Measurements from ENCODE around the gene JAZF1. TPM values are rescaled to one million over a fixed set of nuclear protein-coding genes. Genes with fewer than 3 reads are reported as not detected.

JAZF1 gene
- total RNA-seq, 1 experiment from 2014 or later, result 0.90 TPM

DNA sequence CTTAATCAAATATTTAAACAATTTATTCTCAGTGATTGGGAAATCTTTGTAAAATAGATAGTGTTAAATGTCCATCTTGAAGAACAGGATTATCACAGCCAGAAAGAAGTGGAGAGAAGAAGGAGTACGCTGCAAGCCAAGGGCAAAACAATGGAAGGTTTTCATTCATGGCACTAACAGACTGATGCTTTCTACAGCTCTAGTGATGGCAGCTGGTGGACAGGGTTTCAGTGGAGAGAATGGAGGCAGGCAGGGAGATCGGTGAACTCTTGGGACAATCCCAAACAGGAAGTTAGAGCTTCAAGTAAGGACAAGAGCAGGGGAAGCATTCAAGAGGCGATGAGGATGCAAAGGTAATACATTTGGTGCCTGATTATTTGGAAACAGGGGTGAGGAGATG is 207.0 kb downstream of the JAZF1 start:
- H4K20me1 ChIP-seq (ENCODE audit: insufficient read depth), result no peaks in the 10 kb centered on the region
- intact Hi-C loops (cut with micrococcal nuclease; ENCODE audit: unreplicated experiment), result no loop called here
- BruUV-seq (replicated peaks), result no TSS peak
- DNase-seq, result no peak
- H3K27me3 ChIP-seq (ENCODE audit: insufficient read depth, low read depth), result no peaks in the 10 kb centered on the region
- no peaks in the 10 kb centered on the region for H3K79me2 ChIP-seq (ENCODE audit: low read depth)
- ChIA-PET CTCF (no interaction called here), POLR2A (ENCODE audit: unreplicated experiment) (no interaction called here)
- H3K9me3 ChIP-seq (ENCODE audit: insufficient read depth, low read depth), result no peaks in the 10 kb centered on the region
- H3K4me3 ChIP-seq, result no peak overlapping the region
- H3K9me2 ChIP-seq (ENCODE audit: insufficient read depth), result no peaks in the 10 kb centered on the region
- H3K4me2 ChIP-seq, result no peak overlapping the region
- H3K27ac ChIP-seq, result no peak overlapping the region
- H3K36me3 ChIP-seq (ENCODE audit: low read depth), result no peaks in the 10 kb centered on the region
- no peak overlapping the region for H2AFZ ChIP-seq
- TF ChIP-seq, protein P1, sequence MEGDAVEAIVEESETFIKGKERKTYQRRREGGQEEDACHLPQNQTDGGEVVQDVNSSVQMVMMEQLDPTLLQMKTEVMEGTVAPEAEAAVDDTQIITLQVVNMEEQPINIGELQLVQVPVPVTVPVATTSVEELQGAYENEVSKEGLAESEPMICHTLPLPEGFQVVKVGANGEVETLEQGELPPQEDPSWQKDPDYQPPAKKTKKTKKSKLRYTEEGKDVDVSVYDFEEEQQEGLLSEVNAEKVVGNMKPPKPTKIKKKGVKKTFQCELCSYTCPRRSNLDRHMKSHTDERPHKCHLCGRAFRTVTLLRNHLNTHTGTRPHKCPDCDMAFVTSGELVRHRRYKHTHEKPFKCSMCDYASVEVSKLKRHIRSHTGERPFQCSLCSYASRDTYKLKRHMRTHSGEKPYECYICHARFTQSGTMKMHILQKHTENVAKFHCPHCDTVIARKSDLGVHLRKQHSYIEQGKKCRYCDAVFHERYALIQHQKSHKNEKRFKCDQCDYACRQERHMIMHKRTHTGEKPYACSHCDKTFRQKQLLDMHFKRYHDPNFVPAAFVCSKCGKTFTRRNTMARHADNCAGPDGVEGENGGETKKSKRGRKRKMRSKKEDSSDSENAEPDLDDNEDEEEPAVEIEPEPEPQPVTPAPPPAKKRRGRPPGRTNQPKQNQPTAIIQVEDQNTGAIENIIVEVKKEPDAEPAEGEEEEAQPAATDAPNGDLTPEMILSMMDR (conservative IDR thresholded peaks at IDR 0.05), result no peak
- TF ChIP-seq EZH2 (IDR thresholded peaks at IDR 0.05; ENCODE audit: low read depth), result no peak
- no peaks in the 10 kb centered on the region for H3K4me1 ChIP-seq (replicated peaks; ENCODE audit: insufficient read depth)
- H3F3A ChIP-seq (ENCODE audit: insufficient read depth, low read depth), result no peaks in the 10 kb centered on the region

DNA sequence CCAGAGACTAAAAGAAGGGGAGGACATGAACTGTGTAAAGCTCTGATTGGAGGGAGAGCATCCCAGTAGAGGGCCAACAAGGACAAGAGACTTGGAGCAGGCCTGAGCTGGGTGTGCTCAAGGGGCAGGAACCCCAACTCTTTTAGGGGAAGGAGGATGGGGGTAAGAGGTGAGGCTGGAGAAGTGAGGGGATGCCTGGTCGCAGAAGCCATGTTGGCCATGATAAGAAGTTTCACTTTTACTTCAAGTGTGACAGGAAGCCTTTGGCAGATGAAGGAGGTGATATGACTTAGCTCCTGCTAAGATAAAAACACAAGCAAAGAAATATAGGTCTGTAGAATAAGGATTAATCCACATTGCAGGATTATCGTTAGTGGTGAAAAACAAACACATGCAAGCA is 208.3 kb downstream of the JAZF1 start:
- H3F3A ChIP-seq (ENCODE audit: insufficient read depth, low read depth), result no peaks in the 10 kb centered on the region
- H3K4me1 ChIP-seq (replicated peaks; ENCODE audit: insufficient read depth), result no peaks in the 10 kb centered on the region
- no peaks in the 10 kb centered on the region for H3K36me3 ChIP-seq (ENCODE audit: low read depth)
- POLR2A ChIA-PET (ENCODE audit: unreplicated experiment), result no interaction called here
- TF ChIP-seq, protein P1 (conservative IDR thresholded peaks at IDR 0.05), result no peak
- TF ChIP-seq EZH2 (IDR thresholded peaks at IDR 0.05; ENCODE audit: low read depth), result no peak
- DNase-seq, result no peak
- no TSS peak for BruUV-seq (replicated peaks)
- no peaks in the 10 kb centered on the region for H4K20me1 ChIP-seq (ENCODE audit: insufficient read depth)
- H3K4me2 ChIP-seq, result no peak overlapping the region
- H3K27me3 ChIP-seq (ENCODE audit: insufficient read depth, low read depth), result no peaks in the 10 kb centered on the region
- H3K9me3 ChIP-seq (ENCODE audit: insufficient read depth, low read depth), result no peaks in the 10 kb centered on the region
- H3K79me2 ChIP-seq (ENCODE audit: low read depth), result no peaks in the 10 kb centered on the region
- CTCF ChIA-PET, result interaction anchor here (0.7 kb wide), 1 partner anchor 781 kb away, joined by 3 read pairs; no protein-coding TSS in a partner anchor
- no peak overlapping the region for H2AFZ ChIP-seq
- no peaks in the 10 kb centered on the region for H3K9me2 ChIP-seq (ENCODE audit: insufficient read depth)
- H3K4me3 ChIP-seq, result no peak overlapping the region
- no peak overlapping the region for H3K27ac ChIP-seq
- intact Hi-C loops (cut with micrococcal nuclease; ENCODE audit: unreplicated experiment), result no loop called here

DNA sequence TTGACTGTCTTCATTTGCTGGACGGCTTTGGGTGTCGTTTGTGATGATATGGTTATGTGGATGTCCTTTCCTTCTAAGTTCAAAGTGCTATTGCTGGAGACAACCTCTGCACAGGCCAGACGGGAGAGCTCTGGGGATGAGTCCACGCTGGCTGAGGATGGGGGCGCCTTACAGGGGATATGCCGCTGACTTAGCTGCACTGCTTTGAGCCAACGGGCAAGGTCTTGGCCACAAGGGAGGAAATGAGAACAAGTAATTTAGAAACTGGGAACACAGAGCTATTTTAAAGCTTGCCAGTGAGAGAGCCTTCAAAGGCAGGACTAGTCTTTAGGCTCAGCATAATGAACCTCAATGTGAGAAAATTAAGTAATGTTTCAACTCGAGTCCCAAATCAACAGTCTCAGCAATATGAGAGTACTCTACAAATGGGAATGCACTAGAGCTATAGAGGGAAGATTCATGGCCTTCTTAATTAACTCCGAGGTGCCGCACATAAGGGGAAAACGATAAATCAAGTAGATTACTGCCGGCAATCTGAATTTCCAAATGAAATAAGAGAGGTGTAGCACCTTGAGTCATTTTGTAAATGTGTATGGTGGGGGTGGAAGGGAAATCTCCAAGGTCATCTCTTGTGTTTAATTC is 209.3 kb downstream of the JAZF1 start:
- Histone ChIP-seq H3K4me2 (no peak overlapping the region), H3K79me2 (ENCODE audit: low read depth) (no peaks in the 10 kb centered on the region), H3K27ac (no peak overlapping the region), H4K20me1 (ENCODE audit: insufficient read depth) (no peaks in the 10 kb centered on the region), H3K4me1 (replicated peaks; ENCODE audit: insufficient read depth) (no peaks in the 10 kb centered on the region), H3K36me3 (ENCODE audit: low read depth) (no peaks in the 10 kb centered on the region), H3K9me2 (ENCODE audit: insufficient read depth) (no peaks in the 10 kb centered on the region), H3K27me3 (ENCODE audit: insufficient read depth, low read depth) (no peaks in the 10 kb centered on the region), H3K9me3 (ENCODE audit: insufficient read depth, low read depth) (no peaks in the 10 kb centered on the region), H3K4me3 (no peak overlapping the region), H3F3A (ENCODE audit: insufficient read depth, low read depth) (no peaks in the 10 kb centered on the region), H2AFZ (no peak overlapping the region)
- no TSS peak for BruUV-seq (replicated peaks)
- intact Hi-C loops (cut with micrococcal nuclease; ENCODE audit: unreplicated experiment), result no loop called here
- DNase-seq, result no peak
- CTCF ChIA-PET, result interaction anchor here (0.9 kb wide), 1 partner anchor 91 kb away, joined by 3 read pairs; no protein-coding TSS in a partner anchor
- no peak for TF ChIP-seq EZH2 (IDR thresholded peaks at IDR 0.05; ENCODE audit: low read depth)
- TF ChIP-seq, protein P1 (conservative IDR thresholded peaks at IDR 0.05), result no peak
- POLR2A ChIA-PET (ENCODE audit: unreplicated experiment), result interaction anchor here (0.7 kb wide), 1 partner anchor 75 kb away, joined by 3 read pairs; no protein-coding TSS in a partner anchor

Data from PC-9 (cell line).